ENCODE results near the gene ALCAM. TPM values are rescaled to one million over a fixed set of nuclear protein-coding genes. Genes with fewer than 3 reads are reported as not detected.

Gene ALCAM
- 93.7 and 119 TPM in 2 replicates for total RNA-seq (2014; rRNA removed; shearing (Covaris generic))

DNA sequence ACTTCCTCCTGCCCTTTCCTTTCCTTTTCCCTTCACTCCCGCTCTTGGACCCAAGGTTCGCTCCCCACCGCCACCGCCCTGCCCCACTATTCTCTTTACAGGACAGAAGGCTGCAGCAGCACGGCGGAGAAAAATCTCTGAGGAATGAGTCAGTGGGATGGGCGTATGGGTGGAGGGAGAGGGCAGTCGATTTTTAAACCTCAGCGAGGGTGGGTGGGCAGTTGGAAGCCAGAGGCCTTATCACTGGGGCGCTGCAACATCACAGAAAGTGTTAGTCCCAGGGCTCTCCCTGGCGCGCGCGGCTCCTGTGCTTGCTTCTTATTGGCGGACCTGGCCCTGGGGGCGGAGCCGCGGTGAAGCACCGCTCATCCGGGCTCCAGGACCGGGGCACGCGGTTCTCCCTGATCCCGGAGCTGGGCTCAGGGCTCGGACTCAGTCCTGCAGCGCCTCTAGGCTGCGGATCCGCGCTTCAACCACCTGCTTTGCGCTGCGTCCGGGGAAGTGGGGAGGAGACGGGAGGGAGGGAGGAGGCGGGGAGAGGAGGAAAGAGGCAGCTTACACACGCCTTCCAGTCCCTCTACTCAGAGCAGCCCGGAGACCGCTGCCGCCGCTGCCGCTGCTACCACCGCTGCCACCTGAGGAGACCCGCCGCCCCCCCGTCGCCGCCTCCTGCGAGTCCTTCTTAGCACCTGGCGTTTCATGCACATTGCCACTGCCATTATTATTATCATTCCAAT, at the start of gene ALCAM:
Gene ALCAM, plus strand, starts transcription at position 584 of the 737 bp plus-strand sequence.
- H3K9me3 ChIP-seq (replicated peaks) = no peaks in the 10 kb centered on the region
- H3K36me3 ChIP-seq = peaks cover 10% of the 10 kb centered on the region; the same call in 1 of the 2 replicates
- no peaks in the 10 kb centered on the region for H3K27me3 ChIP-seq (replicated peaks)
- DNase-seq (ENCODE audit: low read depth in 1 of 2, low spot score in 2 of 2) = peak; percentile 96 to 98
- H3K4me3 ChIP-seq = peak within 1 kb of the TSS; percentile 63
- H3K4me1 ChIP-seq (replicated peaks) = peaks cover 42% of the 10 kb centered on the region
- peak within 1 kb of the TSS; percentile 97 for H3K27ac ChIP-seq

DNA sequence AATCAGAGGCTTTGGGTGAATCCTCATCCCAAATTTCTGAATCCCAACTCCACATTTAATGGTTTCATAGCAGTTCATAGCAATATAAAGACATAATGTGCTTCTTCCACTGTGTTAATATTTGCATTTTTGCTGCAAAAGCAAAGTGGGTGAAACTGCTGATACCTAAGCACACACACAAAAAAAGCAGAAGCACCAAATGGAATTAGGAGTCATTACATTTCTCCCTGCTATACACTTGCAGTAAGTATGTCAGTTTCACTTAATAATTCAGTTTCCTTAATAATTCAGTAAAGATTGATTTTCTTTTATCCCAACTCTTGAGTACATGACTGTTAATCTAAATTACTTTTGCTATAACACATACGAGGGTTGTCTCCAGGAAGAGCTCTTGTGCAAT, 48.9 kb upstream of the ALCAM start:
- Histone ChIP-seq H3K27ac (no peak overlapping the region), H3K9me3 (replicated peaks) (no peaks in the 10 kb centered on the region), H3K36me3 (no peaks in the 10 kb centered on the region), H3K27me3 (replicated peaks) (no peaks in the 10 kb centered on the region), H3K4me3 (no peak overlapping the region), H3K4me1 (replicated peaks) (no peaks in the 10 kb centered on the region)
- DNase-seq (ENCODE audit: low read depth in 1 of 2, low spot score in 2 of 2) = no peak

DNA sequence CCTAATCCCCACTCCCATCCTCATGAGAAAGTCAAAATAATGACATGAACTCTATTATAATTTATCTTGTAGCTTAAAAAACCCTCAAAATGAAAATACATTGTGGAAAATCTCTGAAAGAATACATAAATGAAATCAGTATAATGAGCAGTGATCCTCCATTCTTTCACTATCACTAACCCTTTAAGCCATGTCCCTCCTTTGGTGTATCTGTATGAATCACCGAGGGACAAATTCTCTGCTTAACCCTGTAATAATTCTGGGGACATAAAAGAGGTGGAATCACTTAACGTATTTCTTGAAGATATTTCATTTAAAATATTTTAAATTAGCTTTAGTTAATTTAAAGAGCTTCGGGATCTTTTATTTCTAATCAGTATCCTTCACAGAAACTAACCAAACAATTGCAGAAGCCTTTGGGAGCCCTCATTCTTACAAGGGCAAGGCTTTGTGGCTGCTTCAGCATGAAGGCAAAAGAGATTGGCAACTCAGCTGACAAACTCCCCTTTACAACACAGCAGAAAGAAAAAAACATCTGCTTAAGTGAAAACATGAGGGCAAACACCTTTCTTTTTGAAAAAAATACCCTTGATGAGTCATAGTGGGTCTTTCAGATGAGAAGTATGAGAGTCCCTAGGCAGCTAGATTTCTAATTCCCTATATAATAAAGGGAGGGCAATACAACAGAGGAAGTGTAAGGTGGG, 44.0 kb upstream of the ALCAM start:
- H3K9me3 ChIP-seq (replicated peaks) = no peaks in the 10 kb centered on the region
- H3K27ac ChIP-seq = no peak overlapping the region
- no peak for DNase-seq (ENCODE audit: low read depth in 1 of 2, low spot score in 2 of 2)
- H3K27me3 ChIP-seq (replicated peaks) = no peaks in the 10 kb centered on the region
- no peak overlapping the region for H3K4me3 ChIP-seq
- H3K4me1 ChIP-seq (replicated peaks) = no peaks in the 10 kb centered on the region
- no peaks in the 10 kb centered on the region for H3K36me3 ChIP-seq

DNA sequence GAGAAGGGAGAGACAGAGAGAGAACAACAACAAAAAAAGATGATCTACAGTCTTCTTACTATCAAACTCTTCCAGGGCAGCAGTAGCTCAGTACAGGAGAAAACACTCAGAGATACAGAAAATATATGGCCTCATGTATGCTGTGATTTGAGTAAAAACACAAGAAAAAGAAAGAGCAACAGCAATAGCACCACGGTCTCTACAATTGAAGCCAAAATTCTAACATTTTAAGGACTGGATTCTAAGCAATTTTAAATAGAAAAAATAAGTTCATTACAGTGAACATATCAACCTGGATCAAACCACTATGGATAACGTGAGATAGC, 43.5 kb upstream of the ALCAM start:
- Histone ChIP-seq H3K27ac (no peak overlapping the region), H3K4me1 (replicated peaks) (no peaks in the 10 kb centered on the region), H3K9me3 (replicated peaks) (no peaks in the 10 kb centered on the region), H3K27me3 (replicated peaks) (no peaks in the 10 kb centered on the region), H3K4me3 (no peak overlapping the region), H3K36me3 (no peaks in the 10 kb centered on the region)
- no peak for DNase-seq (ENCODE audit: low read depth in 1 of 2, low spot score in 2 of 2)

DNA sequence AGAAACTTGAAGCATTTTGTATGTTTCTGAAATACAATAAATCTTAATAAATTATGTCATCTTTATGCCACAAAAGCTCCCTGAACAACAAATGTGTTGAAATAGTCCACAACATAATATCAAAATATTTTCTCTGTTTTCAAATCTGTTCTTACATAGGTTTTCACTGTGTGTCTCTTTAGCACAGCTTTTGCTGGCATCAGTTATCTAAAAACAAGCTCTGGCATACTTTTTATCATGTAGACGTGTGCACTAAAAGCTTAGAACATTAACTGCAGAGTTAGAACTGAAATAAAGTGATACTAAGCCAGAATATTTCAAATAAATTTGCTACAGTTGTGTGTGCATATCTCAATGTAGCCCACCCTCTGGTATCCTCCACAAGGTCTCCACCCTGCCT, 41.8 kb upstream of the ALCAM start:
- DNase-seq (ENCODE audit: low read depth in 1 of 2, low spot score in 2 of 2) = no peak
- H3K4me1 ChIP-seq (replicated peaks) = no peaks in the 10 kb centered on the region
- H3K27ac ChIP-seq = no peak overlapping the region
- no peak overlapping the region for H3K4me3 ChIP-seq
- H3K27me3 ChIP-seq (replicated peaks) = no peaks in the 10 kb centered on the region
- no peaks in the 10 kb centered on the region for H3K9me3 ChIP-seq (replicated peaks)
- no peaks in the 10 kb centered on the region for H3K36me3 ChIP-seq

DNA sequence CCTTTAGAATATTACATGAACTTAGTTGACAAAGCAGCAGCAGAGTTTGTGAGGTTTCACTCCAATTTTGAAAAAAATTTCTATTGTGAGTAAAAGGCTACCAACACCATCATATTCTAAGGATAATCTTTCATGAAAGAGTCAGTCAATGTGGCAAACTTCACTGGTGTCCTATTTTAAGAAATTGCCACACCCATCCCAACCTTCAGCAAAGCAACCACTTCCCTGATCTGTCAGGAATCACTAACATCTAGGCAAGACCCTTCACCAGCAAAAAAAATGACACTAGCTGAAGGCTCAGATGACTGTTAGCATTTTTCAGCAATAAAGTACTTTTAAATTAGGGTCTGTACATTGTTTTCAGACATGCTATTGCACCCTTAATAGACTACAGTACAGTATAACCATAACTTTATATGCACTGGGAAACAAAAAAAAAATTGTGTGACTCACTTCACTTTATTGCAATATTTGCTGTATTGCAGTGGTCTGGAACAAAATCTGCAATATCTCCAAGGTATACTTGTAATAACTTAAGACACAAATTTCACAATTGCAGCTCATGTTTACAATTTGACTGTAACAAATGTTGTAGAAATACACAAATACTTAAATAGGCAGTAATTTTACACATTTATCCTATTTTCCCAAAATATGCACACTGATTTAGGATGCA, 38.9 kb upstream of the ALCAM start:
- Histone ChIP-seq H3K4me1 (replicated peaks) (no peaks in the 10 kb centered on the region), H3K4me3 (no peak overlapping the region), H3K27me3 (replicated peaks) (no peaks in the 10 kb centered on the region), H3K9me3 (replicated peaks) (no peaks in the 10 kb centered on the region), H3K36me3 (no peaks in the 10 kb centered on the region), H3K27ac (no peak overlapping the region)
- no peak for DNase-seq (ENCODE audit: low read depth in 1 of 2, low spot score in 2 of 2)

DNA sequence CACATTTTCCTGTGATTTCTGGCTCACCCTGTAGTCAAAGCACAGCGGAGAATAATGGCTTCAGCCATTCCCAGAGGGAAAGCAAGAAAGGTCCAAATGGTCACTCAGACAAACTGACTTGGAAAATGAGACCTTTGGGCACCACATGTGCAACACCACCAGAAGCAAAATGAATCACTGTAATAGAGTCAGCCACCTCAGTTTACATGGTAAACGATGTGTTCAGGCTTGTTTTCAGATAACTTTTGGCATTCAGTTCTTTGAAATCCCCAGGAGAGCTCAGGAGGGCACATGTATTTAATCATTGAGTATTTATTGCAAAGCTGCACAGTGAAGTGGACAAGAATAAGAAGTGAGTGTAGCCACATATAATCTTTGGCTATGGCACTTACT, 38.4 kb upstream of the ALCAM start:
- no peaks in the 10 kb centered on the region for H3K4me1 ChIP-seq (replicated peaks)
- H3K36me3 ChIP-seq = no peaks in the 10 kb centered on the region
- H3K27ac ChIP-seq = no peak overlapping the region
- no peaks in the 10 kb centered on the region for H3K27me3 ChIP-seq (replicated peaks)
- no peaks in the 10 kb centered on the region for H3K9me3 ChIP-seq (replicated peaks)
- DNase-seq (ENCODE audit: low read depth in 1 of 2, low spot score in 2 of 2) = no peak
- H3K4me3 ChIP-seq = no peak overlapping the region

DNA sequence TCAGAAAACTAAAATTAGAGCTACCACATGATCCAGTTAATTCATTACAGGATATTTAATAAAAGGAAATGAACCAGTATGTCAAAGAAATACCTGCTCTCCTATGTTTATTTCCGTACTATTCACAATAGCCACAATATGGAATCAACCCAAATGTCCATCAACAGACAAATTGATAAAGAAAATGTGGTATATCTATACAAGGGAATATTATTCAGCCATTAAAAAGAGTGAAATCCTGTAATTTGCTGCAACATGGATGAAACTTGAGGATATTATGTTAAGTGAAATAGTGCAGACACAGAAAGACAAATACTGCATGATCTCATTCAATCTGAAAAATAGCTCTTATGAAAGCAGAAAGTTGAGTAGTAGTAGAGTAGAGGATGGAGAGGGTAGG, 33.7 kb upstream of the ALCAM start:
- no peaks in the 10 kb centered on the region for H3K36me3 ChIP-seq
- H3K4me3 ChIP-seq = no peak overlapping the region
- no peaks in the 10 kb centered on the region for H3K4me1 ChIP-seq (replicated peaks)
- no peak overlapping the region for H3K27ac ChIP-seq
- no peaks in the 10 kb centered on the region for H3K27me3 ChIP-seq (replicated peaks)
- no peak for DNase-seq (ENCODE audit: low read depth in 1 of 2, low spot score in 2 of 2)
- H3K9me3 ChIP-seq (replicated peaks) = no peaks in the 10 kb centered on the region

DNA sequence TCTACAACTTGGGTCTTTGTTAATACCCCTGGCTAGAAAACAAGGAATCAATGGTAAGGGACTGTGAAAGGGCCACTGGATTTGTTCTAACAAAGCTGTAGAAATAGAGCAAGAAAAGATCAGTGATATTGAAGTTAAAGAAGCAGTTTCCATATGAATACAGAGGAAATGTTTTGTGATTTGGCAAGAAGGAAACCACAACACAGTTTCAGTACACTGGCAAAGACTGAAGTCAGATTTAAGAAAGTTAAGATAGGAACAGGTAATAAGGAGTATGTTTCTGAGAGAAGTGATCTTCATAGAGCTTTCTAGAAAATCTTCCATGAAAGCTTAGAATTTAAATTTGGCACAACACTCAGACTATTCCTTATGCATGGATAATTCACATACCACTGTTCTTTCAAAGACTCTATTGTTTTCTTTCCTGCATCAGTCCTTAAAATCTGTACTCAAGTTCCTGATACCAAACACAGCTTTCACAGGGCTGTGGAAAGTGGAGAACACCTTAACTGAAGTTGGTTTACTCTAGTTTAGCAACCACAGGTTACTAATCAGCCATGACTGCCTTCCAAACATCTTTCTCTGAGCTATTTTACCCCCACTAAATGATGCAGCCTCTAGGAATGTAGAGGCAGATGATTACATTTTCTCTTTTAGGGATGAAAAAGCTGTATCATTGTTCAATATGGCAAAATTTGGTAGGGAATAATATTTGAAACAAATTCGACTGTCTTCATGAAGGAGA, 32.4 kb upstream of the ALCAM start:
- DNase-seq (ENCODE audit: low read depth in 1 of 2, low spot score in 2 of 2) = no peak
- H3K27ac ChIP-seq = no peak overlapping the region
- no peaks in the 10 kb centered on the region for H3K36me3 ChIP-seq
- H3K27me3 ChIP-seq (replicated peaks) = no peaks in the 10 kb centered on the region
- H3K9me3 ChIP-seq (replicated peaks) = no peaks in the 10 kb centered on the region
- H3K4me3 ChIP-seq = no peak overlapping the region
- H3K4me1 ChIP-seq (replicated peaks) = no peaks in the 10 kb centered on the region

DNA sequence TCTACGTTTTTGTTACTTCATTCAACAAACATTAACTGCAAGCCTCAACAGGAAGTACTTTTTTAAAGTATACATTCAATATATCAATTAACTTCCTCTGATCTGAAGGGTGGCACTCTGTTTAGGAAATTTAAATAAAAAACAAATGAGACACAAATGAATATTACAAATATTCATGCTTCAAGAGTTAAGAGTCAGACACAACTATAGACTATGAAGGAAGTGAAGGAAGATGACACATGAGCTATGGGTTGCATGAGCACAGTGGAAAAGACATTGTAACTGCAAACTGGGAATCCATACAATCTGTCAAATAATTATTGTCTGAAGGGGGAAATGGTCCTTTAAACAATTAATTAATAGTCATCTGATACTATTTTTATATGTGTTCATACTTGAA, 26.8 kb upstream of the ALCAM start:
- H3K4me1 ChIP-seq (replicated peaks) = no peaks in the 10 kb centered on the region
- no peaks in the 10 kb centered on the region for H3K27me3 ChIP-seq (replicated peaks)
- H3K36me3 ChIP-seq = no peaks in the 10 kb centered on the region
- H3K27ac ChIP-seq = no peak overlapping the region
- H3K9me3 ChIP-seq (replicated peaks) = no peaks in the 10 kb centered on the region
- DNase-seq (ENCODE audit: low read depth in 1 of 2, low spot score in 2 of 2) = no peak
- H3K4me3 ChIP-seq = no peak overlapping the region

DNA sequence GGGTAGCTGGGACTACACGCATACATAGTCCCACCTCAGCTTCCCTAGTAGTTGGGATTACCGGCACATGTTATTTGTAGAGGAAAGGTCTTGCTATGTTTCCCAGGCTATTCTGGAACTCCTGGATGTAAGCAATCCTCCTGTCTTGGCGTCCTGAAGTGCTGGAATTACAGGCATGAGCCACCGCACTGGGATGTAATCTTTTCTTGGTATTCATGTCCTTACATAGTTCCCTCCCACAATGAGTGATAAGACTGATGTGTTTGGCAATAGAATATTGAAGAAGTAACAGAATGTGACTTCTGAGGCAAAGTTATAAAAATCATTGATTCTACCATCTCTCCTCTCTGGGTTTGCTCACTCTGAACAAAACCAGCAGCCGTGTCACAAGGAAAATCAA, 22.7 kb upstream of the ALCAM start:
- H3K27me3 ChIP-seq (replicated peaks) = no peaks in the 10 kb centered on the region
- no peak overlapping the region for H3K27ac ChIP-seq
- H3K4me1 ChIP-seq (replicated peaks) = no peaks in the 10 kb centered on the region
- H3K36me3 ChIP-seq = no peaks in the 10 kb centered on the region
- no peak overlapping the region for H3K4me3 ChIP-seq
- no peaks in the 10 kb centered on the region for H3K9me3 ChIP-seq (replicated peaks)
- no peak for DNase-seq (ENCODE audit: low read depth in 1 of 2, low spot score in 2 of 2)

DNA sequence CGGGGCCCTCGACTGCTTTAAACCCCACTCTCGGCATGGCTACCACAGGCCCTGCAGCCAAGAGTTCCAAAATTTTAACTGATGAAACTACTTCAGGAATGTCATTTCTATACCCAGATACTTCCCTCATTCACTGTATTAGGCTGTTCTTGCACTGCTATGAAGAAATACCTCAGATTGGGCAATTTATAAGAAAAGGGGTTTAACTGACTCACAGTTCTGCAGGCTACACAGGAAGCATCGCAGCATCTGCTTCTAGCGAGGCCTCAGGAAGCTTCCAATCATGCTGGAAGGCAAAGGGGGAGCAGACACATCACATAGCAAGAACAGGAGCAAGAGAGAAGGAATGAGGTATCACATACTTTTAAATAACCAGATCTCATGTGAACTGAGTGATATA, 21.6 kb upstream of the ALCAM start:
- no peaks in the 10 kb centered on the region for H3K27me3 ChIP-seq (replicated peaks)
- no peaks in the 10 kb centered on the region for H3K9me3 ChIP-seq (replicated peaks)
- H3K4me1 ChIP-seq (replicated peaks) = no peaks in the 10 kb centered on the region
- no peak overlapping the region for H3K27ac ChIP-seq
- no peak overlapping the region for H3K4me3 ChIP-seq
- H3K36me3 ChIP-seq = no peaks in the 10 kb centered on the region
- DNase-seq (ENCODE audit: low read depth in 1 of 2, low spot score in 2 of 2) = no peak

DNA sequence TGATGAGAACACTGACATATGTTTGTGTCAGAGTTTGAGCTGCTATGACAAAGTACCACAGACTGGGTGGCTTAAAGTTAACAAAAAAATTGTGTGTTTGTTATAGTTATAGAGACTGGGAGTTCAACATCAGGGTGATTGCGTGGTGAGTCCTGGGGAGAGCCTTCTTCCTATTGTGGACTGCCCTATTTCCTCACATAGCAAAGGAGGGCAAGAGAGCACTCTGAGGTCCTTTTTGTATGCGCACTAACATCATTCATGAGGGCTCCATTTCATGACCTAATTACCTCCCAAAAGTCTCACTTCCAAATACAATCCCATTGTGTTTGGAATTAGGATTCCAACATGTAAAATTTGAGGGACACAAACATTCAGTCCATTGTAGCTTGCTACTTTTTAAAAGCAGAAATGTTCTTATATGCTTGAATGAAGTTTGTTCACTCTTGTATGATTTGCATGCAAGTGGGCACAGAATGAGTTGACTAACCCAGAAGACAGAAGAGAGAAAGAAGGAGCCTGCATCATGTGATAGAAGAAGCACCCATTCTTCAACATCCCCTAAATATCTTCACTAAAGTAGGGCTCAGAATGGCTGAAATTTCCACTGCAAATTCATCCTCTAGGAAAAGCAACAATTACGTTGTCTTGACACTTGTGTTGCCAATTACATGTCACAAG, 18.9 kb upstream of the ALCAM start:
- DNase-seq (ENCODE audit: low read depth in 1 of 2, low spot score in 2 of 2) = no peak
- Histone ChIP-seq H3K9me3 (replicated peaks) (no peaks in the 10 kb centered on the region), H3K4me1 (replicated peaks) (peaks cover 9% of the 10 kb centered on the region), H3K36me3 (no peaks in the 10 kb centered on the region), H3K27me3 (replicated peaks) (no peaks in the 10 kb centered on the region), H3K4me3 (no peak overlapping the region), H3K27ac (no peak overlapping the region)

Measured in SJSA1 (cell line).